Lower lobe of right lung (tissue), 2 donors: ENCODE results near the gene SEMA3B. TPM values are rescaled to one million over a fixed set of nuclear protein-coding genes. Genes with fewer than 3 reads are reported as not detected.

Experiments
- ATAC-seq, 2 donors: fragments of 200-7000 bp; cut with Tn5 transposase; one replicate each; pipeline ENCODE4 v1.9.1; 2020 to 2022; ENCODE audit warnings: mild to moderate bottlenecking in 2 of 2, moderate library complexity in 2 of 2
- DNase-seq: peaks from one replicate; pipeline ENCODE4 v3.0.0-alpha.2; 2020
- H3K27ac ChIP-seq: fragments of 200-600 bp; one replicate; pipeline ENCODE4 v1.8.0; 2022
- H3K27me3 ChIP-seq: fragments of 200-600 bp; one replicate; pipeline ENCODE4 v1.8.0; 2022; ENCODE audit warnings: low read depth
- H3K36me3 ChIP-seq: fragments of 200-600 bp; one replicate; pipeline ENCODE4 v1.8.0; 2022; ENCODE audit warnings: mild to moderate bottlenecking
- H3K4me1 ChIP-seq: fragments of 200-600 bp; one replicate; pipeline ENCODE4 v1.8.0; 2022
- H3K4me3 ChIP-seq: fragments of 200-600 bp; one replicate; pipeline ENCODE4 v1.8.0; 2022; ENCODE audit warnings: mild to moderate bottlenecking
- H3K9me3 ChIP-seq: fragments of 200-600 bp; one replicate; pipeline ENCODE4 v1.8.0; 2022
- CTCF ChIP-seq: fragments of 200-600 bp; IDR thresholded peaks from one replicate; pipeline ENCODE4 v1.8.0; 2022; ENCODE audit warnings: antibody characterized with exemption, mild to moderate bottlenecking
- intact Hi-C: fragments of 100-400 bp; cut with DNase I; formaldehyde crosslinking; loops from one replicate; pipeline ENCODE4 v1.11.0; 2022
- total RNA-seq: library from RNA; stranded (reverse); fragmentation: NEBNext Ultra II Directional; extraction: Animal tissue kit (Norgen Biotek cat#: 25700); gene quantifications from one replicate; pipeline ENCODE4 v1.2.1, GENCODE V29; 2021
- donor health status: DM: no; HTN: yes; CAD: no; lungs with severe emphysema.

SEMA3B gene
- total RNA-seq, 1 donor from 2014 or later, result 77.6 TPM

GRCh38 chr3:50264383-50264963 lies 4.5 kb upstream of the SEMA3B start:
- DNase-seq (peak; percentile 86), ATAC-seq (peak; percentile 68 to 75)
- intact Hi-C loops, result no loop called here
- no peaks in the 10 kb centered on the region for H3K9me3 ChIP-seq
- peak overlapping the region; percentile 93 for H3K27ac ChIP-seq
- H3K4me1 ChIP-seq, result peaks cover 69% of the 10 kb centered on the region
- TF ChIP-seq CTCF, result no peak
- H3K4me3 ChIP-seq, result peak overlapping the region; percentile 9
- H3K27me3 ChIP-seq, result no peaks in the 10 kb centered on the region
- no peaks in the 10 kb centered on the region for H3K36me3 ChIP-seq

GRCh38 chr3:50264964-50265485 lies 3.9 kb upstream of the SEMA3B start:
- TF ChIP-seq CTCF, result no peak
- peak overlapping the region; percentile 93 for H3K27ac ChIP-seq
- H3K27me3 ChIP-seq, result no peaks in the 10 kb centered on the region
- H3K4me1 ChIP-seq, result peaks cover 69% of the 10 kb centered on the region
- peak overlapping the region; percentile 24 for H3K4me3 ChIP-seq
- H3K9me3 ChIP-seq, result no peaks in the 10 kb centered on the region
- intact Hi-C loops, result no loop called here
- DNase-seq (no peak), ATAC-seq (peak; percentile 1 to 36)
- H3K36me3 ChIP-seq, result no peaks in the 10 kb centered on the region

GRCh38 chr3:50265571-50265970 lies 3.4 kb upstream of the SEMA3B start:
- H3K27ac ChIP-seq, result peak overlapping the region; percentile 93
- H3K27me3 ChIP-seq, result no peaks in the 10 kb centered on the region
- peak overlapping the region; percentile 62 for H3K4me3 ChIP-seq
- no peak for DNase-seq
- H3K4me1 ChIP-seq, result peaks cover 70% of the 10 kb centered on the region
- intact Hi-C loops, result no loop called here
- no peak for ATAC-seq
- TF ChIP-seq CTCF, result no peak
- H3K36me3 ChIP-seq, result no peaks in the 10 kb centered on the region
- no peaks in the 10 kb centered on the region for H3K9me3 ChIP-seq

GRCh38 chr3:50266017-50266416 lies 2.9 kb upstream of the SEMA3B start:
- Histone ChIP-seq H3K9me3 (no peaks in the 10 kb centered on the region), H3K4me3 (peak overlapping the region; percentile 62), H3K27ac (peak overlapping the region; percentile 93), H3K36me3 (no peaks in the 10 kb centered on the region), H3K27me3 (no peaks in the 10 kb centered on the region), H3K4me1 (peaks cover 65% of the 10 kb centered on the region)
- intact Hi-C loops, result no loop called here
- ATAC-seq, result no peak
- TF ChIP-seq CTCF, result no peak
- DNase-seq, result no peak

- Histone ChIP-seq H3K27ac (peak overlapping the region; percentile 93), H3K4me1 (peaks cover 64% of the 10 kb centered on the region), H3K27me3 (no peaks in the 10 kb centered on the region), H3K36me3 (no peaks in the 10 kb centered on the region), H3K9me3 (no peaks in the 10 kb centered on the region), H3K4me3 (peak overlapping the region; percentile 62)
- intact Hi-C loops, result no loop called here
- DNase-seq (no peak), ATAC-seq (no peak)
- TF ChIP-seq CTCF, result no peak
Measured at GRCh38 chr3:50266836-50267235, 2.1 kb upstream of the SEMA3B start.
